IPS-NIHi7 (cell line): ENCODE data around the gene CHCHD1.
"Not testable (repeated sequence)": the region's sequence is repeated elsewhere in the genome, so short reads cannot be mapped to it uniquely, and the experiment has no call there.

Experiments
- DNase-seq: peaks from one replicate; pipeline ENCODE4 v3.0.0; 2012; ENCODE audit warnings: mixed read lengths; ENCODE audit errors: extremely low spot score

Gene CHCHD1

GRCh38 chr10:73813333-73813732, 31.5 kb downstream of the CHCHD1 start:
- no peak for DNase-seq

GRCh38 chr10:73814276-73814895, 32.5 kb downstream of the CHCHD1 start:
- no peak for DNase-seq

- peak; percentile 81 for DNase-seq
Observed at GRCh38 chr10:73814896-73815718, 33.3 kb downstream of the CHCHD1 start.

- no peak for DNase-seq
Observed at GRCh38 chr10:73815719-73816030, 33.8 kb downstream of the CHCHD1 start.

GRCh38 chr10:73816917-73817729, 35.3 kb downstream of the CHCHD1 start:
- DNase-seq: no peak

- no peak for DNase-seq
Observed at GRCh38 chr10:73817826-73818225, 36.0 kb downstream of the CHCHD1 start.

GRCh38 chr10:73818402-73818801, 36.6 kb downstream of the CHCHD1 start:
- peak; percentile 26 for DNase-seq

- no peak for DNase-seq
Observed at GRCh38 chr10:73819081-73819480, 37.2 kb downstream of the CHCHD1 start.

- DNase-seq: peak; percentile 67
Observed at GRCh38 chr10:73819513-73820093, 37.8 kb downstream of the CHCHD1 start.

- no peak for DNase-seq
Observed at GRCh38 chr10:73823391-73823790, 41.5 kb downstream of the CHCHD1 start.

GRCh38 chr10:73824146-73824725, 42.4 kb downstream of the CHCHD1 start:
- no peak for DNase-seq

- DNase-seq: no peak
Observed at GRCh38 chr10:73827346-73828089, 45.7 kb downstream of the CHCHD1 start.

GRCh38 chr10:73828161-73828560, 46.3 kb downstream of the CHCHD1 start:
- DNase-seq: no peak

- DNase-seq: not testable (repeated sequence)
Observed at GRCh38 chr10:73829090-73829489, 47.2 kb downstream of the CHCHD1 start.
